Measurements from ENCODE around the gene SH3TC1. TPM values are rescaled to one million over a fixed set of nuclear protein-coding genes. Genes with fewer than 3 reads are reported as not detected.

Gene SH3TC1
- total RNA-seq, 1 donor from 2014 or later, result 1.2 TPM

- no peaks in the 10 kb centered on the region for H3K9me3 ChIP-seq (ENCODE audit: insufficient read depth, low read depth, low read length)
- no peaks in the 10 kb centered on the region for H3K9me3 Mint-ChIP-seq (ENCODE audit: unreplicated experiment)
- H2AFZ ChIP-seq (ENCODE audit: low read depth, low read length), result no peak overlapping the region
- TF ChIP-seq CTCF (IDR thresholded peaks at IDR 0.05; ENCODE audit: insufficient read depth, low read depth, low read length) (no peak), EZH2 (IDR thresholded peaks at IDR 0.05; ENCODE audit: insufficient read depth, low read length) (no peak)
- H3K9ac ChIP-seq (ENCODE audit: low read length), result no peak overlapping the region
- no peak overlapping the region for H3K4me3 ChIP-seq (ENCODE audit: insufficient read depth, low read depth, low read length)
- no peaks in the 10 kb centered on the region for H3K79me2 ChIP-seq (ENCODE audit: insufficient read depth, low read length)
- H3K4me1 ChIP-seq (ENCODE audit: insufficient read depth, low read length), result no peaks in the 10 kb centered on the region
- H3K27me3 ChIP-seq (ENCODE audit: insufficient read depth, low read length), result no peaks in the 10 kb centered on the region
- no peak for FAIRE-seq
- no peak overlapping the region for H3K27ac ChIP-seq (ENCODE audit: low read depth, low read length)
- H3K36me3 Mint-ChIP-seq (ENCODE audit: low read depth, unreplicated experiment), result no peaks in the 10 kb centered on the region
- no peaks in the 10 kb centered on the region for H4K20me1 ChIP-seq (ENCODE audit: insufficient read depth, low read length)
- peaks cover 19% of the 10 kb centered on the region for H3K27me3 Mint-ChIP-seq (ENCODE audit: low read depth, unreplicated experiment)
- H3K4me1 Mint-ChIP-seq (ENCODE audit: low read depth, unreplicated experiment), result no peaks in the 10 kb centered on the region
- no peak overlapping the region for H3K4me3 Mint-ChIP-seq (ENCODE audit: unreplicated experiment)
- H3K4me2 ChIP-seq (ENCODE audit: low read length), result no peak overlapping the region
- no peak for DNase-seq (ENCODE audit: low read depth)
- no peaks in the 10 kb centered on the region for H3K36me3 ChIP-seq (ENCODE audit: insufficient read depth, low read length)
- H3K27ac Mint-ChIP-seq (ENCODE audit: unreplicated experiment), result no peak overlapping the region
Observed at GRCh38 chr4:8236920-8237195, 37.8 kb downstream of the SH3TC1 start.

GRCh38 chr4:8237256-8237989 lies 38.3 kb downstream of the SH3TC1 start:
- TF ChIP-seq CTCF (IDR thresholded peaks at IDR 0.05; ENCODE audit: insufficient read depth, low read depth, low read length) (no peak), EZH2 (IDR thresholded peaks at IDR 0.05; ENCODE audit: insufficient read depth, low read length) (no peak)

GRCh38 chr4:8238036-8238511 lies 39.0 kb downstream of the SH3TC1 start:
- Histone ChIP-seq H3K4me1 (ENCODE audit: insufficient read depth, low read length) (peaks cover 5% of the 10 kb centered on the region), H3K9me3 (ENCODE audit: insufficient read depth, low read depth, low read length) (no peaks in the 10 kb centered on the region), H4K20me1 (ENCODE audit: insufficient read depth, low read length) (no peaks in the 10 kb centered on the region), H3K4me2 (ENCODE audit: low read length) (no peak overlapping the region), H3K27me3 (ENCODE audit: insufficient read depth, low read length) (no peaks in the 10 kb centered on the region), H3K36me3 (ENCODE audit: insufficient read depth, low read length) (no peaks in the 10 kb centered on the region), H3K9ac (ENCODE audit: low read length) (no peak overlapping the region), H3K27ac (ENCODE audit: low read depth, low read length) (no peak overlapping the region), H3K79me2 (ENCODE audit: insufficient read depth, low read length) (no peaks in the 10 kb centered on the region), H2AFZ (ENCODE audit: low read depth, low read length) (no peak overlapping the region), H3K4me3 (ENCODE audit: insufficient read depth, low read depth, low read length) (no peak overlapping the region)
- Mint-ChIP-seq H3K9me3 (ENCODE audit: unreplicated experiment) (no peaks in the 10 kb centered on the region), H3K36me3 (ENCODE audit: low read depth, unreplicated experiment) (no peaks in the 10 kb centered on the region), H3K27me3 (ENCODE audit: low read depth, unreplicated experiment) (peaks cover 17% of the 10 kb centered on the region), H3K4me1 (ENCODE audit: low read depth, unreplicated experiment) (no peaks in the 10 kb centered on the region), H3K4me3 (ENCODE audit: unreplicated experiment) (no peak overlapping the region), H3K27ac (ENCODE audit: unreplicated experiment) (no peak overlapping the region)
- DNase-seq (ENCODE audit: low read depth) (no peak), FAIRE-seq (no peak)
- TF ChIP-seq CTCF (IDR thresholded peaks at IDR 0.05; ENCODE audit: insufficient read depth, low read depth, low read length) (no peak), EZH2 (IDR thresholded peaks at IDR 0.05; ENCODE audit: insufficient read depth, low read length) (no peak)

More at GRCh38 chr4:8237256-8237989, 38.3 kb downstream of the SH3TC1 start:
- H3K36me3 Mint-ChIP-seq (ENCODE audit: low read depth, unreplicated experiment), result no peaks in the 10 kb centered on the region
- H4K20me1 ChIP-seq (ENCODE audit: insufficient read depth, low read length), result no peaks in the 10 kb centered on the region
- DNase-seq (ENCODE audit: low read depth) (no peak), FAIRE-seq (no peak)
- no peak overlapping the region for H3K4me2 ChIP-seq (ENCODE audit: low read length)
- H3K27ac Mint-ChIP-seq (ENCODE audit: unreplicated experiment), result no peak overlapping the region
- H3K4me3 Mint-ChIP-seq (ENCODE audit: unreplicated experiment), result no peak overlapping the region
- H2AFZ ChIP-seq (ENCODE audit: low read depth, low read length), result no peak overlapping the region
- H3K9me3 ChIP-seq (ENCODE audit: insufficient read depth, low read depth, low read length), result no peaks in the 10 kb centered on the region
- H3K9ac ChIP-seq (ENCODE audit: low read length), result no peak overlapping the region
- no peaks in the 10 kb centered on the region for H3K79me2 ChIP-seq (ENCODE audit: insufficient read depth, low read length)
- H3K9me3 Mint-ChIP-seq (ENCODE audit: unreplicated experiment), result no peaks in the 10 kb centered on the region
- H3K36me3 ChIP-seq (ENCODE audit: insufficient read depth, low read length), result no peaks in the 10 kb centered on the region
- H3K4me3 ChIP-seq (ENCODE audit: insufficient read depth, low read depth, low read length), result no peak overlapping the region
- no peaks in the 10 kb centered on the region for H3K4me1 Mint-ChIP-seq (ENCODE audit: low read depth, unreplicated experiment)
- H3K27me3 ChIP-seq (ENCODE audit: insufficient read depth, low read length), result no peaks in the 10 kb centered on the region
- H3K27me3 Mint-ChIP-seq (ENCODE audit: low read depth, unreplicated experiment), result peaks cover 18% of the 10 kb centered on the region
- H3K27ac ChIP-seq (ENCODE audit: low read depth, low read length), result no peak overlapping the region
- peaks cover 2% of the 10 kb centered on the region for H3K4me1 ChIP-seq (ENCODE audit: insufficient read depth, low read length)
